SK-N-SH treated with all-trans-retinoic acid at 6 μM for 48 hours (cell line): ENCODE measurements around the gene ADGRG6.

Experiments
- ATAC-seq: fragments of 200-7000 bp; cut with Tn5 transposase; 3 replicates; pipeline ENCODE4 v1.9.1; 2020; ENCODE audit warnings: mild to moderate bottlenecking, moderate library complexity
- ARNTL ChIP-seq: fragments of 450-650 bp; formaldehyde crosslinking; IDR thresholded peaks from 2 replicates; pipeline ENCODE4 v1.5.0; 2020; ENCODE audit warnings: low read depth, mild to moderate bottlenecking, moderate library complexity, borderline replicate concordance
- BACH2 ChIP-seq: fragments of 250-450 bp; sonication (Bioruptor Pico); IDR thresholded peaks from 2 replicates; pipeline ENCODE4 v1.9.0; 2021; ENCODE audit warnings: mild to moderate bottlenecking, borderline replicate concordance
- CREB5 ChIP-seq: fragments of 250-450 bp; sonication (Bioruptor Pico); IDR thresholded peaks from 2 replicates; pipeline ENCODE4 v1.5.1; 2020; ENCODE audit warnings: low read depth, mild to moderate bottlenecking, moderate library complexity
- CSRNP3 ChIP-seq: fragments of 250-450 bp; sonication (Bioruptor Pico); IDR thresholded peaks from 2 replicates; pipeline ENCODE4 v1.5.1; 2021; ENCODE audit warnings: mild to moderate bottlenecking, moderate library complexity
- GLIS3 ChIP-seq: fragments of 250-450 bp; sonication (Bioruptor Pico); IDR thresholded peaks from 2 replicates; pipeline ENCODE4 v1.5.0; 2020; ENCODE audit warnings: mild to moderate bottlenecking, moderate library complexity
- ISL1 ChIP-seq: fragments of 250-450 bp; sonication (Bioruptor Pico); IDR thresholded peaks from 2 replicates; pipeline ENCODE4 v2.1.2; 2022; ENCODE audit warnings: mild to moderate bottlenecking, moderate library complexity
- PATZ1 ChIP-seq: fragments of 250-450 bp; sonication (Bioruptor Pico); IDR thresholded peaks from 2 replicates; pipeline ENCODE4 v1.8.0; 2020; ENCODE audit warnings: mild to moderate bottlenecking, moderate library complexity, borderline replicate concordance
- POU6F1 ChIP-seq: fragments of 250-450 bp; sonication (Bioruptor Pico); IDR thresholded peaks from 2 replicates; pipeline ENCODE4 v1.8.0; 2021; ENCODE audit warnings: low read depth, mild to moderate bottlenecking, moderate library complexity, borderline replicate concordance
- PPARA ChIP-seq: fragments of 250-450 bp; sonication (Bioruptor Pico); IDR thresholded peaks from 2 replicates; pipeline ENCODE4 v1.5.0; 2020; ENCODE audit warnings: mild to moderate bottlenecking, borderline replicate concordance
- RARB ChIP-seq: fragments of 250-450 bp; sonication (Bioruptor Pico); IDR thresholded peaks from 2 replicates; pipeline ENCODE4 v1.8.0; 2021; ENCODE audit warnings: mild to moderate bottlenecking, moderate library complexity
- SNAI2 ChIP-seq: fragments of 250-450 bp; sonication (Bioruptor Pico); IDR thresholded peaks from 2 replicates; pipeline ENCODE4 v1.5.0; 2020; ENCODE audit warnings: mild to moderate bottlenecking, moderate library complexity
- TCF4 ChIP-seq: fragments of 250-450 bp; sonication (Bioruptor Pico); IDR thresholded peaks from 2 replicates; pipeline ENCODE4 v1.8.0; 2021; ENCODE audit warnings: mild to moderate bottlenecking, moderate library complexity, borderline replicate concordance
- TOX ChIP-seq: fragments of 250-450 bp; sonication (Bioruptor Pico); IDR thresholded peaks from 2 replicates; pipeline ENCODE4 v1.8.0; 2021; ENCODE audit warnings: mild to moderate bottlenecking, moderate library complexity, borderline replicate concordance
- TSHZ2 ChIP-seq: fragments of 250-450 bp; sonication (Bioruptor Pico); IDR thresholded peaks from 2 replicates; pipeline ENCODE4 v1.5.0; 2020; ENCODE audit warnings: mild to moderate bottlenecking, moderate library complexity
- ZC3H10 ChIP-seq: fragments of 250-450 bp; sonication (Bioruptor Pico); IDR thresholded peaks from 2 replicates; pipeline ENCODE4 v1.5.1; 2021; ENCODE audit warnings: mild to moderate bottlenecking, moderate library complexity
- ZFP3 ChIP-seq: fragments of 250-450 bp; sonication (Bioruptor Pico); IDR thresholded peaks from 2 replicates; pipeline ENCODE4 v1.5.0; 2020; ENCODE audit warnings: mild to moderate bottlenecking, moderate library complexity
- ZFP30 ChIP-seq: fragments of 450-650 bp; formaldehyde crosslinking; IDR thresholded peaks from 2 replicates; pipeline ENCODE4 v1.5.0; 2022; ENCODE audit warnings: mild to moderate bottlenecking, moderate library complexity
- ZNF565 ChIP-seq: fragments of 450-650 bp; formaldehyde crosslinking; conservative IDR thresholded peaks from 2 replicates; pipeline ENCODE4 v1.5.0; 2020; ENCODE audit warnings: low read depth, mild to moderate bottlenecking, moderate library complexity
- ZNF70 ChIP-seq: fragments of 450-650 bp; formaldehyde crosslinking; IDR thresholded peaks from 2 replicates; pipeline ENCODE4 v1.5.0; 2020; ENCODE audit warnings: mild to moderate bottlenecking, moderate library complexity
- ZNF8 ChIP-seq: fragments of 450-650 bp; formaldehyde crosslinking; IDR thresholded peaks from 2 replicates; pipeline ENCODE4 v1.5.0; 2020; ENCODE audit warnings: mild to moderate bottlenecking, moderate library complexity

Gene ADGRG6

GRCh38 chr6:142353690-142354089, 51.9 kb downstream of the ADGRG6 start:
- peak; percentile 6; the same call in 2 of the 3 replicates for ATAC-seq
- TF ChIP-seq CSRNP3 (CRISPR knock-in tag) (no peak), TOX (CRISPR knock-in tag) (no peak), GLIS3 (CRISPR knock-in tag) (no peak), ZNF565 (no peak), ISL1 (no peak), SNAI2 (no peak), TCF4 (CRISPR knock-in tag) (no peak)

- TF ChIP-seq ZNF565: no peak
- TF ChIP-seq ZFP30: no peak
- no peak for TF ChIP-seq ZC3H10 (CRISPR knock-in tag)
- no peak for TF ChIP-seq SNAI2
- TF ChIP-seq POU6F1 (CRISPR knock-in tag): no peak
- TF ChIP-seq GLIS3 (CRISPR knock-in tag): no peak
- no peak for TF ChIP-seq TOX (CRISPR knock-in tag)
- ATAC-seq: no peak
These were observed 52.8 kb downstream of the ADGRG6 start for GRCh38 chr6:142354650-142355049.

GRCh38 chr6:142355520-142356174, 53.8 kb downstream of the ADGRG6 start:
- peak; percentile 12 for ATAC-seq
- TF ChIP-seq PATZ1 (CRISPR knock-in tag): no peak
- no peak for TF ChIP-seq ISL1
- no peak for TF ChIP-seq RARB (CRISPR knock-in tag)
- no peak for TF ChIP-seq SNAI2
- TF ChIP-seq ZFP30: no peak
- no peak for TF ChIP-seq PPARA
- TF ChIP-seq, all 23 proteins: peak for 0

GRCh38 chr6:142356201-142356883, 54.5 kb downstream of the ADGRG6 start:
- peak; percentile 10 for ATAC-seq
- TF ChIP-seq ZNF565 (no peak), SNAI2 (no peak), ZFP30 (no peak), ZC3H10 (CRISPR knock-in tag) (no peak), TOX (CRISPR knock-in tag) (no peak), ZFP3 (CRISPR knock-in tag) (no peak), POU6F1 (CRISPR knock-in tag) (no peak), TCF4 (CRISPR knock-in tag) (no peak), CSRNP3 (CRISPR knock-in tag) (no peak), ZNF8 (CRISPR knock-in tag) (no peak), CREB5 (CRISPR knock-in tag) (no peak), PPARA (no peak), ISL1 (no peak), RARB (CRISPR knock-in tag) (no peak), BACH2 (CRISPR knock-in tag) (no peak), TSHZ2 (CRISPR knock-in tag) (no peak), ZNF70 (no peak), GLIS3 (CRISPR knock-in tag) (no peak), ARNTL (CRISPR knock-in tag) (no peak)
